ENCODE measurements around the gene LAMTOR4.

DNA sequence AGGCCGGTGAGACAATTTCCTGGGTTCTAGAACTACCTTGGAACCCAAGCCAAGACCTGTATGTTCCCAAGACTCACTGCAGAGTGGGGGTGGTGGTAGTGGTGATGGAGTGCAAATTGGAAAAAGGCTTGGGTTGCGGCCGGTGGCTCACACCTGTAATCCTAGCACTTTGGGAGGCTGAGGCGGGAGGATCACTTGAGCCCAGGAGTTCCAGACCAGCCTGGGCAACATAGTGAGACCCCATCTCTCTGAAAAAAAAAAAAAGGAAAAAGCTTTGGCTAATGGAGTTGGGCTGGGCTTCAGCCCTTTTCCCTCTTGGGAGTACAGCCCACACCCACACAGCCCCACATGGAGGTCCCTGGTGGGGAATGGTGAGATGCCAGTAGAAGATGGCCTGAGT is 43.2 kb upstream of the LAMTOR4 start:
- TF ChIP-seq, protein P1, sequence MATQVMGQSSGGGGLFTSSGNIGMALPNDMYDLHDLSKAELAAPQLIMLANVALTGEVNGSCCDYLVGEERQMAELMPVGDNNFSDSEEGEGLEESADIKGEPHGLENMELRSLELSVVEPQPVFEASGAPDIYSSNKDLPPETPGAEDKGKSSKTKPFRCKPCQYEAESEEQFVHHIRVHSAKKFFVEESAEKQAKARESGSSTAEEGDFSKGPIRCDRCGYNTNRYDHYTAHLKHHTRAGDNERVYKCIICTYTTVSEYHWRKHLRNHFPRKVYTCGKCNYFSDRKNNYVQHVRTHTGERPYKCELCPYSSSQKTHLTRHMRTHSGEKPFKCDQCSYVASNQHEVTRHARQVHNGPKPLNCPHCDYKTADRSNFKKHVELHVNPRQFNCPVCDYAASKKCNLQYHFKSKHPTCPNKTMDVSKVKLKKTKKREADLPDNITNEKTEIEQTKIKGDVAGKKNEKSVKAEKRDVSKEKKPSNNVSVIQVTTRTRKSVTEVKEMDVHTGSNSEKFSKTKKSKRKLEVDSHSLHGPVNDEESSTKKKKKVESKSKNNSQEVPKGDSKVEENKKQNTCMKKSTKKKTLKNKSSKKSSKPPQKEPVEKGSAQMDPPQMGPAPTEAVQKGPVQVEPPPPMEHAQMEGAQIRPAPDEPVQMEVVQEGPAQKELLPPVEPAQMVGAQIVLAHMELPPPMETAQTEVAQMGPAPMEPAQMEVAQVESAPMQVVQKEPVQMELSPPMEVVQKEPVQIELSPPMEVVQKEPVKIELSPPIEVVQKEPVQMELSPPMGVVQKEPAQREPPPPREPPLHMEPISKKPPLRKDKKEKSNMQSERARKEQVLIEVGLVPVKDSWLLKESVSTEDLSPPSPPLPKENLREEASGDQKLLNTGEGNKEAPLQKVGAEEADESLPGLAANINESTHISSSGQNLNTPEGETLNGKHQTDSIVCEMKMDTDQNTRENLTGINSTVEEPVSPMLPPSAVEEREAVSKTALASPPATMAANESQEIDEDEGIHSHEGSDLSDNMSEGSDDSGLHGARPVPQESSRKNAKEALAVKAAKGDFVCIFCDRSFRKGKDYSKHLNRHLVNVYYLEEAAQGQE (IDR thresholded peaks at IDR 0.05; ENCODE audit: insufficient replicate concordance, low read depth): no peak
- TF ChIP-seq CTCF (IDR thresholded peaks at IDR 0.05; ENCODE audit: insufficient read depth, low read length) (no peak), GABPA (IDR thresholded peaks at IDR 0.05; ENCODE audit: low read depth) (no peak)

All from HL-60 (cell line).